Endothelial cell of umbilical vein (primary cell): Measurements from ENCODE around the gene CD99L2. TPM values are rescaled to one million over a fixed set of nuclear protein-coding genes. Genes with fewer than 3 reads are reported as not detected.

ENCODE experiments used
- BruUV-seq: library from RNA; stranded (reverse); fragments of 400-500 nt; replicated peaks from 2 replicates; lab custom pipeline; 2021; lab: Mats Ljungman, UMichigan
- CTCF ChIA-PET: fragments of 300-600, 350-600 bp; sonication (Branson Sonifier 250); formaldehyde crosslinking; loops from one replicate; lab custom pipeline; 2021; ENCODE audit warnings: antibody characterized with exemption, inconsistent platforms; lab: Charles Lee
- POLR2A ChIA-PET: fragments of 300-600, 350-600 bp; sonication (Branson Sonifier 250); formaldehyde crosslinking; loops from one replicate; lab custom pipeline; 2021; ENCODE audit warnings: antibody characterized with exemption, inconsistent platforms; lab: Charles Lee
- DNase-seq: peaks from one replicate; pipeline ENCODE4 v3.0.0-alpha.2; 2011; ENCODE audit warnings: low read depth, low spot score
- FAIRE-seq: peaks from 2 replicates; lab custom pipeline; 2011; peaks lifted over from hg19 to GRCh38; lab: Jason Lieb, UNC
- H2AFZ ChIP-seq: 2 replicates; pipeline ENCODE4 v1.6.0; 2012; ENCODE audit warnings: low read depth, low read length, control low read depth, inconsistent platforms
- H3K27ac ChIP-seq: 2 replicates; pipeline ENCODE4 v1.5.1; 2011; ENCODE audit warnings: low read depth, mild to moderate bottlenecking, control low read depth, low read length, moderate library complexity; ENCODE audit not compliant: insufficient read depth
- H3K27me3 ChIP-seq, 2 experiments: 2 replicates each; pipeline versions ENCODE4 v1.6.0 to v1.6.1; 2011; ENCODE audit warnings: low read length in 2 of 2, mixed read lengths in 1 of 2; ENCODE audit not compliant: control insufficient read depth in 2 of 2, insufficient read depth in 2 of 2
- H3K36me3 ChIP-seq, 2 experiments: 2 replicates in 1 of 2; 3 replicates in 1 of 2; pipeline ENCODE4 v1.5.1; 2011; ENCODE audit warnings: low read length in 2 of 2, mild to moderate bottlenecking in 1 of 2, moderate library complexity in 1 of 2; ENCODE audit not compliant: control insufficient read depth in 2 of 2, insufficient read depth in 2 of 2; ENCODE audit errors: extremely low read depth in 1 of 2
- H3K4me1 ChIP-seq: 3 replicates; pipeline ENCODE4 v1.5.1; 2011; ENCODE audit warnings: mild to moderate bottlenecking, low read length; ENCODE audit not compliant: control insufficient read depth, insufficient read depth; ENCODE audit errors: extremely low read depth
- H3K4me2 ChIP-seq: 2 replicates; pipeline ENCODE4 v1.6.1; 2011; ENCODE audit warnings: low read length, control low read depth, mixed read lengths; ENCODE audit not compliant: insufficient read depth
- H3K4me3 ChIP-seq, 3 experiments: fragments of 200-600 bp in 1 of 3; sonication (generic), shearing (Covaris generic) in 1 of 3; replicated peaks in 1 of 3; 2 replicates each; pipeline ENCODE4 v1.5.1; 2011 to 2016; ENCODE audit warnings: control low read depth in 3 of 3, low read length in 3 of 3, mild to moderate bottlenecking in 2 of 3, inconsistent platforms in 1 of 3, low read depth in 1 of 3, moderate library complexity in 1 of 3; ENCODE audit not compliant: insufficient read depth in 1 of 3
- H3K79me2 ChIP-seq: 2 replicates; pipeline ENCODE4 v1.6.0; 2012; ENCODE audit warnings: low read length, inconsistent platforms; ENCODE audit not compliant: control insufficient read depth, insufficient read depth
- H3K9ac ChIP-seq: replicated peaks from 2 replicates; pipeline ENCODE3; 2011; ENCODE audit warnings: low read length, control low read depth; ENCODE audit not compliant: insufficient read depth; ENCODE audit errors: extremely low read depth
- H3K9me1 ChIP-seq: replicated peaks from 3 replicates; pipeline ENCODE4 v1.6.0; 2011; ENCODE audit warnings: mild to moderate bottlenecking, low read length; ENCODE audit not compliant: control insufficient read depth, insufficient read depth; ENCODE audit errors: extremely low read depth
- H3K9me3 ChIP-seq: replicated peaks from 2 replicates; pipeline ENCODE4 v1.5.1; 2012; ENCODE audit warnings: low read length, inconsistent platforms; ENCODE audit not compliant: control insufficient read depth, insufficient read depth
- H4K20me1 ChIP-seq: replicated peaks from 2 replicates; pipeline ENCODE3; 2011; ENCODE audit warnings: mild to moderate bottlenecking, low read length; ENCODE audit not compliant: control insufficient read depth, insufficient read depth; ENCODE audit errors: extremely low read depth
- EZH2 ChIP-seq: IDR thresholded peaks from 2 replicates; pipeline ENCODE4 v1.6.1; 2012; ENCODE audit warnings: borderline replicate concordance, low read depth, mild to moderate bottlenecking, moderate library complexity, low read length, inconsistent platforms; ENCODE audit not compliant: severe bottlenecking
- FOS ChIP-seq: IDR thresholded peaks from 2 replicates; pipeline ENCODE4 v1.6.1; 2011; ENCODE audit warnings: mild to moderate bottlenecking, low read length, moderate library complexity, borderline replicate concordance; ENCODE audit not compliant: insufficient read depth
- GATA2 ChIP-seq: IDR thresholded peaks from 2 replicates; pipeline ENCODE4 v1.7.0; 2011; ENCODE audit warnings: low read depth, mild to moderate bottlenecking, moderate library complexity, mixed read lengths, low read length; ENCODE audit not compliant: insufficient read length, insufficient read depth
- JUN ChIP-seq: IDR thresholded peaks from 2 replicates; pipeline ENCODE4 v1.6.1; 2011; ENCODE audit warnings: borderline replicate concordance, low read depth; ENCODE audit not compliant: insufficient read length, insufficient read depth
- MYC ChIP-seq: IDR thresholded peaks from one replicate; pipeline ENCODE4 v1.6.1; 2011; ENCODE audit warnings: mild to moderate bottlenecking, low read depth, low read length
- POLR2A ChIP-seq: IDR thresholded peaks from 2 replicates; pipeline ENCODE4 v1.6.1; 2012; ENCODE audit warnings: low read depth, mild to moderate bottlenecking, control low read depth, low read length
- POLR2AphosphoS5 ChIP-seq: IDR thresholded peaks from 2 replicates; pipeline ENCODE4 v1.6.1; 2012; ENCODE audit warnings: low read depth, mild to moderate bottlenecking, control low read depth, low read length, moderate library complexity; ENCODE audit not compliant: insufficient read depth
- dilution Hi-C: fragments of 300-500 bp; cut with MboI; formaldehyde crosslinking; loops from one replicate; pipeline ENCODE4 v1.15.0; 2019; ENCODE audit warnings: low sequenced_read_pairs; ENCODE audit not compliant: extremely low pct_ligation_motif_present
- intact Hi-C: fragments of 100-400 bp; cut with micrococcal nuclease; formaldehyde crosslinking; loops from one replicate; pipeline ENCODE4 v1.10.0; 2022
- polyA plus RNA-seq, 4 experiments: library from polyadenylated mRNA; depleted of rRNA in 3 of 4; stranded (reverse) in 3 of 4; unstranded in 1 of 4; fragments of >200 nt; gene quantifications; 2 replicates each; pipeline versions ENCODE4 v1.2.1 to v1.2.3, GENCODE V29; 2011 to 2012; ENCODE audit warnings: missing spikeins in 1 of 4
- total RNA-seq: library from RNA; stranded (reverse); gene quantifications from 2 replicates; pipeline ENCODE4 v1.2.3, GENCODE V29; 2021
- TF ChIP-seq, protein P1 (sequence below): IDR thresholded peaks from 2 replicates; pipeline ENCODE4 v1.6.1; 2011; ENCODE audit not compliant: insufficient read depth, insufficient read length
- TF ChIP-seq, protein P2 (sequence below), 2 donors: IDR thresholded peaks; 1 replicate in 1 of 2; 2 replicates in 1 of 2; pipeline ENCODE4 v1.5.1; 2011; ENCODE audit warnings: low read length in 2 of 2, mild to moderate bottlenecking in 2 of 2, moderate library complexity in 2 of 2, control low read depth in 1 of 2, inconsistent platforms in 1 of 2, low read depth in 1 of 2; ENCODE audit not compliant: insufficient read depth in 1 of 2; ENCODE audit errors: extremely low read depth in 1 of 2

The CD99L2 gene
- total and polyA plus RNA-seq, 2 donors (not counting 3 experiments of a cell fraction or from before 2014, with no cell fraction given), result 33.2 to 43.4 TPM

- FAIRE-seq (no peak), DNase-seq (no peak)
- dilution Hi-C loops, result no loop called here
- H3K36me3 ChIP-seq, result no peaks in the 10 kb centered on the region
- no peaks in the 10 kb centered on the region for H3K9me1 ChIP-seq
- no peaks in the 10 kb centered on the region for H3K4me1 ChIP-seq
- H3K27me3 ChIP-seq, result no peaks in the 10 kb centered on the region
- no peak overlapping the region for H3K9ac ChIP-seq
- no peaks in the 10 kb centered on the region for H3K9me3 ChIP-seq
- ChIA-PET POLR2A (no interaction called here), CTCF (no interaction called here)
- BruUV-seq, result no TSS peak
- no peaks in the 10 kb centered on the region for H4K20me1 ChIP-seq
- H2AFZ ChIP-seq, result no peak overlapping the region
- no peaks in the 10 kb centered on the region for H3K79me2 ChIP-seq
- H3K4me3 ChIP-seq, result no peak overlapping the region
- H3K27ac ChIP-seq, result no peak overlapping the region
- intact Hi-C loops, result no loop called here
- H3K4me2 ChIP-seq, result no peak overlapping the region
- TF ChIP-seq JUN, result no peak
Observed at GRCh38 chrX:150907474-150907873, 9.0 kb upstream of the CD99L2 start.

DNA sequence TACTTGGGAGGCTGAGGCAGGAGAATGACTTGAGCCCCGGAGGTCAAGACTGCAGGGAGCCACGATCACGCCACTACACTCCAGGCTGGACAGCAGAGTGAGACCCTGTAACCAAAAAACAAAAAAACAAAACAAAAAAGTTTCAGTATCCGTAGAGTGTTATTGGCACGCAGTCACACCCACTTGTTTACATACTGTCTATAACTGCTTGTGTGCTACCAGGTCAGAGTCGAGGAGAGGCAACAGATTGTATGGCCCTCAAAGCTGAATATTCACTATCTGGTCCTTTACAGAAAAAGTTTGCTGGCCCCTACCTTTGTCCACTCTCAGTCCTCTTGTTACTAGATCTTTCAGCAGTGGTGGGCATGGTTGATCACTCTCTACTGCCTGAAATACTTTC lies 8.2 kb upstream of the CD99L2 start:
- Histone ChIP-seq H3K4me3 (no peak overlapping the region), H3K27ac (no peak overlapping the region), H3K27me3 (no peaks in the 10 kb centered on the region), H3K9me3 (no peaks in the 10 kb centered on the region), H3K4me1 (no peaks in the 10 kb centered on the region), H3K9me1 (no peaks in the 10 kb centered on the region), H3K79me2 (no peaks in the 10 kb centered on the region), H2AFZ (no peak overlapping the region), H3K4me2 (no peak overlapping the region), H3K9ac (no peak overlapping the region), H4K20me1 (no peaks in the 10 kb centered on the region), H3K36me3 (no peaks in the 10 kb centered on the region)
- no peak for TF ChIP-seq POLR2AphosphoS5
- no peak for TF ChIP-seq JUN
- TF ChIP-seq, protein P1, sequence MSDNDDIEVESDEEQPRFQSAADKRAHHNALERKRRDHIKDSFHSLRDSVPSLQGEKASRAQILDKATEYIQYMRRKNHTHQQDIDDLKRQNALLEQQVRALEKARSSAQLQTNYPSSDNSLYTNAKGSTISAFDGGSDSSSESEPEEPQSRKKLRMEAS, result no peak
- TF ChIP-seq FOS, result no peak
- TF ChIP-seq, protein P2, sequence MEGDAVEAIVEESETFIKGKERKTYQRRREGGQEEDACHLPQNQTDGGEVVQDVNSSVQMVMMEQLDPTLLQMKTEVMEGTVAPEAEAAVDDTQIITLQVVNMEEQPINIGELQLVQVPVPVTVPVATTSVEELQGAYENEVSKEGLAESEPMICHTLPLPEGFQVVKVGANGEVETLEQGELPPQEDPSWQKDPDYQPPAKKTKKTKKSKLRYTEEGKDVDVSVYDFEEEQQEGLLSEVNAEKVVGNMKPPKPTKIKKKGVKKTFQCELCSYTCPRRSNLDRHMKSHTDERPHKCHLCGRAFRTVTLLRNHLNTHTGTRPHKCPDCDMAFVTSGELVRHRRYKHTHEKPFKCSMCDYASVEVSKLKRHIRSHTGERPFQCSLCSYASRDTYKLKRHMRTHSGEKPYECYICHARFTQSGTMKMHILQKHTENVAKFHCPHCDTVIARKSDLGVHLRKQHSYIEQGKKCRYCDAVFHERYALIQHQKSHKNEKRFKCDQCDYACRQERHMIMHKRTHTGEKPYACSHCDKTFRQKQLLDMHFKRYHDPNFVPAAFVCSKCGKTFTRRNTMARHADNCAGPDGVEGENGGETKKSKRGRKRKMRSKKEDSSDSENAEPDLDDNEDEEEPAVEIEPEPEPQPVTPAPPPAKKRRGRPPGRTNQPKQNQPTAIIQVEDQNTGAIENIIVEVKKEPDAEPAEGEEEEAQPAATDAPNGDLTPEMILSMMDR (IDR thresholded peaks at IDR 0.05; ENCODE audit: extremely low read depth in 1 of 2, insufficient read depth in 1 of 2, low read depth in 1 of 2, low read length in 2 of 2), result no peak
- no peak for TF ChIP-seq MYC
- no peak for TF ChIP-seq POLR2A
- no peak for TF ChIP-seq GATA2
- no peak for TF ChIP-seq EZH2
- ChIA-PET CTCF (no interaction called here), POLR2A (no interaction called here)
- dilution Hi-C loops (no loop called here), intact Hi-C loops (no loop called here)
- DNase-seq, result no peak
- no peak for FAIRE-seq
- BruUV-seq, result no TSS peak
